Osteoblast (primary cell): ENCODE data around the gene SAP25. TPM values are rescaled to one million over a fixed set of nuclear protein-coding genes. Genes with fewer than 3 reads are reported as not detected.
A peak's percentile ranks its signal among the peaks of the same experiment; 100 is the strongest.
"Not testable (repeated sequence)": the region's sequence is repeated elsewhere in the genome, so short reads cannot be mapped to it uniquely, and the experiment has no call there.

ENCODE experiments used
- DNase-seq: peaks from one replicate; pipeline ENCODE4 v3.0.0; 2011; ENCODE audit warnings: low spot score, mixed read lengths; ENCODE audit not compliant: insufficient read length; ENCODE audit errors: missing footprints
- H2AFZ ChIP-seq: 2 replicates; pipeline ENCODE4 v1.6.0; 2011; ENCODE audit warnings: mild to moderate bottlenecking, low read length
- H3K27ac ChIP-seq: 2 replicates; pipeline ENCODE4 v1.5.1; 2011; ENCODE audit warnings: mild to moderate bottlenecking, low read depth, low read length, moderate library complexity
- H3K27me3 ChIP-seq: 2 replicates; pipeline ENCODE4 v1.6.0; 2012; ENCODE audit warnings: mild to moderate bottlenecking, control low read depth, inconsistent platforms, low read length, moderate library complexity; ENCODE audit not compliant: insufficient read depth
- H3K36me3 ChIP-seq: 2 replicates; pipeline ENCODE4 v1.5.1; 2011; ENCODE audit warnings: mild to moderate bottlenecking, low read length, control low read depth, moderate library complexity; ENCODE audit not compliant: insufficient read depth
- H3K4me1 ChIP-seq: 2 replicates; pipeline ENCODE4 v1.5.1; 2011; ENCODE audit warnings: mild to moderate bottlenecking, low read length, control low read depth, moderate library complexity; ENCODE audit not compliant: insufficient read depth
- H3K4me2 ChIP-seq: 2 replicates; pipeline ENCODE4 v1.6.0; 2011; ENCODE audit warnings: mild to moderate bottlenecking, low read length; ENCODE audit not compliant: insufficient read depth
- H3K4me3 ChIP-seq: fragments of 200-600 bp; sonication (generic); 3 replicates; pipeline ENCODE4 v1.5.1; 2012; ENCODE audit warnings: mild to moderate bottlenecking, low read length, inconsistent platforms; ENCODE audit not compliant: insufficient read depth
- H3K79me2 ChIP-seq: 2 replicates; pipeline ENCODE4 v1.6.0; 2012; ENCODE audit warnings: mild to moderate bottlenecking, low read length, control low read depth, inconsistent platforms; ENCODE audit not compliant: insufficient read depth
- H3K9me3 ChIP-seq: 2 replicates; pipeline ENCODE4 v1.5.1; 2011; ENCODE audit warnings: low read depth, low read length, control low read depth
- H4K20me1 ChIP-seq: 2 replicates; pipeline ENCODE4 v1.6.0; 2012; ENCODE audit warnings: mild to moderate bottlenecking, low read length, control low read depth; ENCODE audit not compliant: insufficient read depth
- CTCF ChIP-seq: IDR thresholded peaks from 2 replicates; pipeline ENCODE4 v1.5.1; 2011; ENCODE audit warnings: mild to moderate bottlenecking, low read depth, low read length, moderate library complexity; ENCODE audit errors: extremely low read depth
- total RNA-seq: library from RNA; depleted of rRNA; stranded (reverse); fragments of >200 nt; gene quantifications from 2 replicates; pipeline ENCODE4 v1.2.3, GENCODE V29; 2012

SAP25 gene
- total RNA-seq, 1 donor, result not detected

GRCh38 chr7:100538654-100539435 is 34.9 kb downstream of the SAP25 start, which contains the start of gene AGFG2:
Gene AGFG2 (plus strand): TSS chr7:100539203. CDS start chr7:100539347, 144 bp downstream.
- no peaks in the 10 kb centered on the region for H3K36me3 ChIP-seq
- DNase-seq, result peak; percentile 100
- no peaks in the 10 kb centered on the region for H4K20me1 ChIP-seq
- peak within 1 kb of the TSS; percentile 88 for H3K4me3 ChIP-seq
- H3K79me2 ChIP-seq, result peaks cover 31% of the 10 kb centered on the region
- H3K27ac ChIP-seq, result peak within 1 kb of the TSS; percentile 11
- peak within 1 kb of the TSS; percentile 98 for H2AFZ ChIP-seq
- TF ChIP-seq CTCF, result no peak
- no peaks in the 10 kb centered on the region for H3K27me3 ChIP-seq
- peak within 1 kb of the TSS; percentile 99 for H3K4me2 ChIP-seq
- H3K9me3 ChIP-seq, result no peaks in the 10 kb centered on the region
- peaks cover 20% of the 10 kb centered on the region for H3K4me1 ChIP-seq

GRCh38 chr7:100538348-100538653 is 35.4 kb downstream of the SAP25 start:
- peak overlapping the region; percentile 68 for H3K4me3 ChIP-seq
- H3K27ac ChIP-seq, result peak overlapping the region; percentile 11
- H3K36me3 ChIP-seq, result no peaks in the 10 kb centered on the region
- no peak for DNase-seq
- no peak for TF ChIP-seq CTCF
- H3K4me2 ChIP-seq, result peak overlapping the region; percentile 99
- H3K79me2 ChIP-seq, result peaks cover 26% of the 10 kb centered on the region
- no peaks in the 10 kb centered on the region for H3K27me3 ChIP-seq
- peak overlapping the region; percentile 98 for H2AFZ ChIP-seq
- H3K4me1 ChIP-seq, result peaks cover 15% of the 10 kb centered on the region
- H3K9me3 ChIP-seq, result no peaks in the 10 kb centered on the region
- no peaks in the 10 kb centered on the region for H4K20me1 ChIP-seq

- not testable (repeated sequence) for DNase-seq, H3K9me3 ChIP-seq, H2AFZ ChIP-seq, H3K27ac ChIP-seq, H3K36me3 ChIP-seq, H3K27me3 ChIP-seq, H4K20me1 ChIP-seq, H3K4me3 ChIP-seq, H3K4me2 ChIP-seq
- H3K79me2 ChIP-seq, result peaks cover 16% of the 10 kb centered on the region
- peaks cover 14% of the 10 kb centered on the region for H3K4me1 ChIP-seq
These were observed 37.0 kb downstream of the SAP25 start for GRCh38 chr7:100536695-100537094.

- H2AFZ ChIP-seq, H3K4me2 ChIP-seq, DNase-seq, H3K4me3 ChIP-seq, H3K9me3 ChIP-seq, H3K36me3 ChIP-seq, H4K20me1 ChIP-seq, H3K27me3 ChIP-seq, H3K27ac ChIP-seq: not testable (repeated sequence)
- Histone ChIP-seq H3K4me1 (peaks cover 14% of the 10 kb centered on the region), H3K79me2 (peaks cover 11% of the 10 kb centered on the region)
These were observed 37.7 kb downstream of the SAP25 start for GRCh38 chr7:100535982-100536381.
